NCI-H1417 (cell line): ENCODE measurements around the gene ENTPD8.
"Not testable (repeated sequence)": the region's sequence is repeated elsewhere in the genome, so short reads cannot be mapped to it uniquely, and the experiment has no call there.

Source experiments
- DNase-seq, 3 experiments: peaks; one replicate each; lab custom pipeline; 2025; lab: John Stamatoyannopoulos, UW

ENTPD8 gene

DNA sequence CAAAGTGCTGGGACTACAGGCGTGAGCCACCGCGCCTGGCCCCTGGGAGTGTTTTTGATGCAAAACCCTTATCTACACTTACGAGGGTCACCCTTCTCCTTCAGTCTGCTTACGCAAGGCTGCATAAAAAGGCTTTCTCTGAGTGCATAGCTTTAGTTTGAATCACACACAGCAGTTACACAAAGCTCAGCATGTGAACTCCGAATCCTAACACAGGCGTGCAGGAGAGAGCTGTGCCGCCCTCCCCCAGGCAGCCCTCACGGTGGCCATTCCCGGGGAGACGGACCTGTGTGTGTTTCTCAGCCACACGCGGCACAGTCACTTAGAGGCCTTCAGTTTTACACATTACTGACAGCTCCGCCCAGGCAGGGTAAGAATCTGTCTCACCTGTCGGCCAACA is 44.9 kb downstream of the ENTPD8 start:
- no peak for DNase-seq

DNA sequence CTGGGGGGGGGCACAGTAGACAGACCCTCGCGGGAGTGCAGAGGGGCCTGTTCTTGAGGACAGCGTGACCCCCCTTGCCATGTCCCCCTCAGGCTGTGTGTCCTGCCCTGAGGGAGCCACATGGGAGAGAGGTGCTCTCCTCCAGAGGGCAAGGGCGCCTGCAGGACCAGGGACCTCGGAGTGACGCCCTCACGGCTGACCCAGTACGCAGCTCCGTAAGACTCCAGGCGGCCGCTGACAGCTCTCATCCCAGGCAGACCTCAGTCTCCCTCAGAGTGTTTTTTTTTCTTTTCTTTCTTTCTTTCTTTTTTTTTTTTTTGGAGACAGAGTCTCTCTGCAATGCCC is 45.5 kb downstream of the ENTPD8 start:
- DNase-seq, result no peak

DNA sequence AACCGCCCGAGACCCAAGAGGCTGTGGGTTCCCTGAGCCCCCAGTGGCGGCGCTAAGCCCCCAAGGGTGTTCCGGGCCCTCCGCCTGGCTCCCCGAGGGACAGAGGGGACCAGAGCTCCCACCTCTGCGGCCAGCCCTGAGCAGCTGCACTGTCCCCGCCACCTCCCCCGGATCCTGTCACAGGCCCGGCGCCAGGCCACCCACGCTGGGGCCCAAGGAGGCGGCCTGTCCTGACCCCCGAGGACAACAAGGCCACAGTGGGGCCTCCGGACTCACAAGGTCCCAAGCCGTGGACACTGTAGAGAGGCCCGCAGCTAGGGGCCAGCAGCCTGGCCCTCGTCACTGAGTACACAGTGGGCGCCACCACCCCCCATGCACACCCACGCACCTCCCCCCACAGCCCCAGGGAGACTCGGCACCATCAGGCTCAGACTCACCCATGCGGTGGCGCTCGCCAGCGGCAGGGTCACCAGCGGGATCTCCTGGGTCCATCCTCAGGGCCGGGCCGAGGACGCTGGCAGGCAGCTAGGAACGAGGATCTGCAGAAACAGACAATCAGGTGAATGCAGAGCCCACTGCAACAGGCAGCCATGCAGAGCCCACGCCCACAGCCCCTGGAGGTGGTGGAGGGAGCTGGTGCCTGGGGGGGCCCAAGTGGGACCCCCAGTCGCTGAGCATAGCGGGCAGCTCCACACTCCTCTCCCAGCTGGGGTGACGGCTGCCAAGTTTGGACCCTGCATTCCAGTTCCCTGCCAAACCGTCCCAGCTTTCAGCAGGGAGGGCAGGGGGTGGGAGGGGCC is 46.1 kb downstream of the ENTPD8 start:
- no peak for DNase-seq

DNA sequence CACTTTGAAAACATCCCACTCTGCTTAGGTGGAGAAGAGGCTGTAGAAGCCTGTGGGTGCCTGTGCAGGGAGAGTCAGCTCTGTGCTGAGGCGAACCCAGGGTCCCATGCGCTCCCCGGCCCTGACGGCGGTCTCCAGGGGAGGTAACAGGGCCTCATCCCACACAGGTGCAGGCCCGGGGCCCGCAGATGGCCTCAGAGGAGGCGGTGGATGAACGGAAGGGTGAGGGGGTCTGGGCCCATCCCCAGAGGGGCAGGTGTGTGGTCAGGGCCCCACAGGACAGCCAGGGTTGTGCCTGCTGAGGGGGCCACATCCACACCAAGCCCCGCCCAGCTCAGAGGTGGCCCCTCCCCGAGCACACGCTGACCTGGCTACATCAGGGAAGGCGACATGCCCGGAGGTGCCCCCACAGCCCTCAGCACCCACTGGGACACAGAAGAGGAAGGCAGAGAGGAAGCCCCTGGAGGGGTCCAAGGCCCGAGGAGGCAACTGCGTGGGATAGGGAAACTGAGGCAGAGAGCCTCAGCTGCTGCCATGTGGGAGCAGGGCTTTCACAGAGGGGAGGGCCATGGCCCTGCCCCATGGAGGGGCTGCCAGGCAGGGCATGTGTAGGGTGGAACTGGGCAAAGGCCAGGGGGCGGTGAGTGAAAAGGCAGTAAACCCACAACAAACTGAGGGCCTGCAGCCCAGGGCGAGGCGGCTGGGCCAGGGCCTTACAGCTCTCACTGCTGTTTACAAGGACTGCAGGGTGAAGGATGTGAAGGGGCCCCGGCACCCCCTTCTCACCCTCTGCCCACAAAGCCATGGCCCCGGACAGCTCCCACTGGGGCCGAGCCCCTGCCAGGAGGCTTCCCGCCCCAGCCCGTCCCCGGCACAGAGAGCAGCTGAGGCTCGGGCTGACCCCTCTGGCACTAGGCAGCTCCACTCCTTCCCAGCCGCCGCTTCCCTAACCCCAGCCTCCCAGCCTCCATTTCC is 47.7 kb downstream of the ENTPD8 start:
- DNase-seq, result no peak

DNA sequence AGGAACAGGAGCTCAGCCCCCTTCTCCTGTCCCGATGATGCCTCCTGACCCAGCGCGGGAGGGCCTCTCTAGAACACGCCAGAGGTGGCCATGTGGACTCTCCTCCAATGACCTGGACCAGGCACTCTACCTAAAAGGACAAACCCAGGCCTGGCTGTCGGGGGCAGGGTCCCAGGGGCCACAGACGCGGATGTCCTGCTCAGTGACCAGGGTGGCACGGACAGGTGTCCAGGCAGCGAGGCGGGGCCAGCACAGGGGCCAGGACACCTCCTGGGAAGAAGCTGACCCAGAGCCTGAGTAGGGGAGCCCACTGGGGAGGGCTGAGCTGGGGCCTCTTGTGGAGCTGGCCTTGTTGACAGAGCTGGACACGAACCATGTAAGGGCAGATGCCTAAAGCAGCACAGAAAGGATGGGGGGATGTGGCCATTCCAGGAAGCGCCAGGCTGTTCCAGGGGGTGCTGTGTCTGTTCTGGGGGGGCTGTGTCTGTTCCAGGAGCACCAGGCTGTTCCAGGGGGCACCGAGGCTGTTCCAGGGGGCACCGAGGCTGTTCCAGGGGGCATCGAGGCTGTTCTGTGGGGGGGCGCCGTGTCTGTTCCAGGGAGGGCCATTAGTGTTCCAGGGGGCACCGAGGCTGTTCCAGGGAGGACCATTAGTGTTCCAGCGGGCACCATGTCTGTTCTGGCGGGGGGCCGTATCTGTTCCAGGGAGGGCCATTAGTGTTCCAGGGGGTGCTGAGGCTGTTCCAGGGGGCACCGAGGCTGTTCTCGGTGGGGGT is 48.7 kb downstream of the ENTPD8 start:
- DNase-seq, result no peak

DNA sequence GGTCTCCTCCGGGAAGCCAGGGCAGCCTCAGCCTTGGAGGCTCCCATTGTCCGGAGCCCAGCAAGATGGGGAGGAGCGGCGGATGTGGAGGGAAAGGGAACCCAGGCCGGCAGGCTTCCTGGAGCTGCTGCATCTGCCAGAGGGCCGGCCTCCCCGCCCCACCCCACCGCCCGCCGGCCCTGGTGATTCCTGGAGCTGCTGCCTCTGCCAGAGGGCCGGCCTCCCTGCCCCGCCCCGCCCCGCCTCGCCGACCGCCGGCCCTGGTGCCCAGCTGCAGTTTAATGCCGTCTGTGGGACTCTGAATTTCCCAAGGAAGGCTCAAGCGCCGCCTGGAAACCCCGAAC is 49.8 kb downstream of the ENTPD8 start:
- DNase-seq, result no peak

DNA sequence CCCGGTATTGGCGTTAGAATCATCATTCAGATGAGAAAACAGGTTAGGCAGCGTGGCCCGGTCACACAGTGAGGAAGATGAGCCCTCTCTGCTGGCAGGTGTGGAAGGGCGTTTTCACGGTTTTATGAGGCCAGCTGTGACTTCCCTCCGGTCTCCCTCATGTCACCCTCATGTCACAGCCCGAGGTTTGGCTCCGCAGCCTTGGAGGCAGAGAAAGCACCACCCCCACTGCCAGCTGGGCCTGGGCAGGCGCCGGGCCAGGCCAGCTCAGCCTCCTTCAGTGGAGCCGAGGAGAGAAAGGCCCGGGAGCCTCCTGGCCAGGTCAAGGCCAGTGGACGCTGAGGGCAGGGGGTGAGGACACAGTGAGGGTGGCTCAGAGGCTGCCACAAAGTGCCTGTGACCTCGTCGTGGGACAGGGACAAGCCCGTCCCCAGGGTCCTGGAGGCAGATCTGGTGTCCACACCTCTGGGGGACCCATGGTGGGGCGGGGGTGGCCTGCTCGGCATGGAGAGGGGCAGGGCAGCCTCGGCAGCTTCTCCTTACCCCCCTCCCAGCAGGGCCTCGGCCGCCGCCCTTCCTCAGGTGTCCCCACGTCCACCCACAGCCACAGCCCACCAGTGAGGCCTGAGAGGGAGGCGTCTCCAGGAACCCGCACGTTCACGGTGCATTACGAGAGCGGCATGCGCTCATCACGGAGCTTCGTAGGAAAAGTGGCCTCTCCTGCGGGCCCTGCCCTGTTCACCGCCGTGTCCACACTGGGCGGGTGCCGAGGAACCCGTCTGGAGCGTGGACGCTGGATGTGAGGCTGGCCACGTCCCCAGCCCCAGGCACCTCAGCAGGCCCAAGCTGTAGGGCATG is 50.4 kb downstream of the ENTPD8 start:
- peak in 2 of 3 experiments; percentile 50 to 75 for DNase-seq

DNA sequence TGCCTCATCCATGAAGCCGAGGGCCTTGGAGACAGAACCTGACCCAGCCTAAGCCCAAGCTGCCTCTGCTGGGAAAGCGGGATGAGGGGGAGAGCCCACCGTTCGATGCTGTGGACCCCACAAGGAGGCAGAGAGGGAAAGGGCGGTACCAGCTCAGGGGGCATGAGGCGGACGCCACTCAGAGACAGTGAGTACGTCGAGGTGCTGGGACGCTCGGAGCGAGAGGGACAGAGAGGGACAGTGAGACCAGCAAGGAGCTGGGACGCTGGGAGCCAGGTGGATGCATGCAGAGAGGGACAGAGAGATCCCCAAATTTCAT is 51.8 kb downstream of the ENTPD8 start:
- no peak for DNase-seq

DNA sequence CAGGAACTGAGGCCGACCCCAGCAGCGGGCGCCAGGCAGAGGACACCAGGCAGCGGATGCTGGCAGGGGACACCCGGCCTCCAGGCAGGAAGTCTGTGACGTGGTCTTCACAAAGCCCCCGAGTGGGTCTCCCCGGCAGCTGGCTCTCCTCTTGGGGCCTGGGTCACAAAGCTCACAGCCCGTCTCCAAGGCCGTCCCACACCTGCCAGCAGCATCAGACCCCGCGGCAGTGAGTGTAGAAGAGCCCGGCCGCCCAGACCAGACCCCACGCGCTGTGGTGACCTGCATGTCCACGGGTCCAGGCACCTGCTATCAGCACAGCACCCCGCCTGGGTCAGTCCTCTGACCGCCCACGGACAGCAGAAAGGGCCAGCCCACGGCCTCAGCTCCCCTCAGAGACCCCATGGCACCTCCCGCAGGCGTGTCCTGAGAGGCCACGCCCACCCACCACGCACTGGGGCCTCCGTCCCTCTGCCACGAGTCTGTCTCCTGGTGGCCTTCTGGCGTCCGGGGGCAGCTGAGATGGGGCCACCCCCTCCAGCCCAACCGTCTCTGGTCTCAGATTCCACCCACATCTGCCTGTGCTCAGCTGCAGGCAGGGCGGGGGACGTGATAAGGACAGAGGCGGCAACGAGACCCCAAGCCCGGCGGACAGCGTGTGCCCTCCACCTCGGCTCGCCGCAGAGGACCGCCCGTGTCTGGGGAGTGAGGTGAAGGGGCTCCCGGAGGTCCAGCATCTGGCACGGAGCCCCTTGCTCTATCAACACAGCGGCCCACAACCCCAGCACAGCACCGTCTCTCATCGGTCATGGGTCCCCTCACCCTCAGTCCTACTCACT is 52.3 kb downstream of the ENTPD8 start:
- DNase-seq, result no peak

DNA sequence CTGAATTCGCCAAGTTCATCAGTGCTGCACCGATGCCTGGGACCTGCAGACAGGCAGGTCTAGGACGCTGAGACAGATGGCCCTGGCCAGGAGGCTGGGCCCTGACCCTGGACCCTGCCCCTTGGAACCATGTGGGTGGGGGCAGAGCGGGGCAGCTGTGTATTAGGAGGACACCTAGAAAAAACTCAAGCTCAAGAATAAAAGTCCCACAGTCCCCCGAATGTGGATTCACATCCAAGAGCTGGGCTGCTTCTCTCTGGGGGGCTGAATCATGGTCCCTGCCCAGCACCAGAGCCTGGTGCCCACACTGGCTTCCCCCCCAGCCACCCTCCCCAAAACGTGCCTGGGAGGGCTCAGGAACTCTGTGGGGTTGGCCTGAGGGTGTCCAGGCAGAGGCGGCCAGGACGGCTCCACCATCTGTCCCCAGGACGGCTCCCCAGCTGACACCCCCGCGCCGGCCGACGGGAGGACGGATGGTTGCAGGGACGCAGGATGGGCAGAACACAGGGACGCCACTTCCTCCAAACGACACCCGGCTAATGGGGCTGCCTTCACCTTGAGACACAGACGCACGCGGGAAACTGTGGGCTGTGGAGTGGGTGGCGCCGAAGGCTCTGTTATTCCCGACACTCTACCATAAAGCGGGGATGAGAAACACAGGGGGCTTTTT is 53.1 kb downstream of the ENTPD8 start:
- DNase-seq, result no peak

DNA sequence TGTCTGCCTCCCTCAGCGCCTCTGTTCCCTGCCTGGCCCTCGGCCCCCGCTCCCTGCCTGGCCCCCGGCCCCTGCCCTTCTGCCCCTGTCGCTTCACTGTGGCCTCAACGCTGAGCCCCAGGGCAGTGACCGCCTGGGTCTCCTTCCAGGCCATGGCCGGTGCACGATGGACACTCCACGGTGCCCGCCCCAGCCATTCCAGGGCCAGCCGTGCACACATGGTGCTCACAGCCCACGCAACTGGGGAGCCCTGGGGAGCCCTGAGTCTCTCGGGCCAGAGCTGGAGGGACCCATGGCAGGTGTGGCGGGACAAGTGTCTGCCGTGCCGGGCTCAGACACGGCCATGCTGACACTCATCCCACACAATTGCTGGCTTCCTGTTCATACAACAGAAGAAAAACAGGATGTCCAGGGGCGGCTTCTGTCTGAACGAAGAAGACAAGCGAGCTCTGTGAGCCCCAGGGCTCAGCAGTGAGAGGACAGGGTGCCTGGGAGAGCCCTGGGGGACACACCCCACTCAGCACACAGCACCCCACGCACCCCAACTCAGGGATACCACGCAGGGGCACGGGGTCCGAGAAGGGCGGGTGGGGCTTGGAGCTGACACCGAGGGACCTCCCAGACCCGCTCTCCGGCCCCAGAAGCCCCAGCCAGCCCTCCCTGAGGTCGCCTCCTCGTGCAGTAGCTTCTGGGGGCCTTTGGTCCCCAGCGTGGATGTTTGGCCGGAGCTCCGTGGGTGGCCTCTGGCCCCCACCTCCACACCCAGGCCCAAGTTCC is 53.9 kb downstream of the ENTPD8 start:
- peak in 2 of 3 experiments; percentile 28 to 38 for DNase-seq

DNA sequence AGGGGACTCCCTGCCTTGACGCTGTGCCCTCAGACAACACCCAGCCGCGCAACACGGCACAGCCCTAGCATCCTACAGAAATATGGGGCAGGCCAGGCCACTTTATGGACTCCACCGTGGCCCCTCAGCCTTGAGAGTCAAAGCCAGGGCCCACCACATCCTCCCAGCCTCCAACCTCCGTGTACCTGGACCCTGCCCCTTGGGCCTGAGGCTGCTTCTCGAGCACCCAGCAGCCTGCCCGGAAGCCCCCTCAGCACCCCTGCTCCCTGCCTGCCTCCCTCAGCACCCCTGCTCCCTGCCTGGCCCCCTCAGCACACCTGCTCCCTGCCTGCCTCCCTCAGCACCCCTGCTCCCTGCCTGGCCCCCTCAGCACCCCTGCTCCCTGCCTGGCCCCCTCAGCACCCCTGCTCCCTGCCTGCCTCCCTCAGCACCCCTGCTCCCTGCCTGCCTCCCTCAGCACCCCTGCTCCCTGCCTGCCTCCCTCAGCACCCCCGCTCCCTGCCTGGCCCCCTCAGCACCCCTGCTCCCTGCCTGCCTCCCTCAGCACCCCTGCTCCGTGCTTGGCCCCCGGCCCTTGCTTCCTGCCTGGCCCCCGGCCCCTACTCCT is 54.5 kb downstream of the ENTPD8 start:
- DNase-seq, result not testable (repeated sequence)

DNA sequence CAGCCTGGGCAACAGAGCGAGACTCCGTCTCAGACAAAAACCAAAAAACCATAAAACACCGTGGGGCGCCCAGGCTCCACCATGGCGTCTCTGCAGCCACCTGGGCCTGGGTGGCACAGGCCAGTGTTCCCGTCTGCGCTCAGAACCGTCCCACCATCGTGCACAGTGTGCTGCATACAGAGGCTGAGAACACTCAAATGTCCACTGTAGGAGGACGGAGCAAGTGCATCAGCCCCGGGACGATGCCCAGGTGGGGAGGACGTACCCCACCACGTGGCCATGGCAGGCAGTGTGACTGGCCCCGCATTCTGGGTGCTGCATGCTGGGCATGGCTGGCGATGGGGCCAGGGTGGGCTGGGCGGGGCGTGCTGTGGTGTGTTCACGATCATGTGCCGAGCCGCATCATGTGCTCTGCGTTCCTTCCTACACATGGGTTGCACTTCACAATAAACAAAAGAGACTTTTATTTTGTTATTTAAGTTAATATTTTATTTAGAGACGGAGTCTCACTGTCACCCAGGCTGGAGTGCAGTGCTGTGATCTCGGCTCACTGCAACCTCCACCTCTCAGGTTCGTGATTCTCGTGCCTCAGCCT is 56.0 kb downstream of the ENTPD8 start:
- DNase-seq, result no peak
